Lung (tissue), 12 donors: ENCODE measurements around the gene XPC. TPM values are rescaled to one million over a fixed set of nuclear protein-coding genes. Genes with fewer than 3 reads are reported as not detected.

Source experiments
- ATAC-seq: fragments of 200-7000 bp; cut with Tn5 transposase; one replicate; pipeline ENCODE4 v1.9.1; 2020; ENCODE audit warnings: moderate number of reproducible peaks; ENCODE audit not compliant: insufficient read depth, low FRiP score
- DNase-seq, 3 donors: peaks; one replicate each; pipeline ENCODE4 v3.0.0-alpha.2; 2013 to 2017
- H3K27ac ChIP-seq, 2 donors: one replicate each; pipeline ENCODE4 v1.5.1; 2013; ENCODE audit warnings: mild to moderate bottlenecking in 2 of 2, moderate library complexity in 2 of 2, control low read depth in 1 of 2, inconsistent platforms in 1 of 2, low read depth in 1 of 2, low read length in 1 of 2
- H3K27me3 ChIP-seq, 3 donors: one replicate each; pipeline ENCODE4 v1.5.1; 2013; ENCODE audit warnings: low read length in 2 of 3; ENCODE audit not compliant: control insufficient read depth in 3 of 3, insufficient read depth in 3 of 3
- H3K36me3 ChIP-seq, 4 donors: one replicate each; pipeline ENCODE4 v1.5.1; 2013; ENCODE audit warnings: low read length in 4 of 4, mild to moderate bottlenecking in 1 of 4, moderate library complexity in 1 of 4; ENCODE audit not compliant: control insufficient read depth in 4 of 4, insufficient read depth in 4 of 4
- H3K4me1 ChIP-seq, 5 donors: one replicate each; pipeline ENCODE4 v1.5.1; 2013; ENCODE audit warnings: low read length in 5 of 5, mild to moderate bottlenecking in 2 of 5, moderate library complexity in 1 of 5; ENCODE audit not compliant: control insufficient read depth in 5 of 5, insufficient read depth in 5 of 5
- H3K4me3 ChIP-seq: one replicate; pipeline ENCODE4 v1.5.1; 2013; ENCODE audit warnings: mild to moderate bottlenecking, control low read depth, moderate library complexity
- H3K9ac ChIP-seq, 2 donors: one replicate each; pipeline ENCODE4 v1.5.1; 2013; ENCODE audit warnings: low read length in 2 of 2, control low read depth in 1 of 2; ENCODE audit not compliant: insufficient read depth in 1 of 2
- H3K9me3 ChIP-seq, 4 donors: one replicate each; pipeline ENCODE4 v1.5.1; 2013; ENCODE audit warnings: low read length in 3 of 4, mild to moderate bottlenecking in 1 of 4, moderate library complexity in 1 of 4; ENCODE audit not compliant: control insufficient read depth in 4 of 4, insufficient read depth in 3 of 4
- WGBS, 2 donors: extraction: QIAGEN DNeasy Blood & Tissue Kit; methylation state at CpG; one replicate each; pipeline ENCODE4 v1.1.7; 2013; 5-methylcytosine and 5-hydroxymethylcytosine counted together
- polyA plus RNA-seq, 2 donors: library from polyadenylated mRNA; stranded (reverse); fragments of 200-250 nt; gene quantifications; one replicate each; pipeline ENCODE4 v1.2.1, GENCODE V29; 2013
- total RNA-seq, 2 donors: library from RNA; depleted of rRNA in 1 of 2; stranded (reverse); fragments of >200 nt in 1 of 2; gene quantifications; one replicate each; pipeline ENCODE4 v1.2.1, GENCODE V29; 2014 to 2021
- TF ChIP-seq, protein P1 (sequence below): IDR thresholded peaks from 2 replicates; pipeline ENCODE4 v1.5.1; 2012; ENCODE audit warnings: mild to moderate bottlenecking; ENCODE audit errors: control extremely low read depth, extremely low read depth
- donor health status: control.
- donor health status: control.
- donor health status: Bipolar disorder and iron deficiency.
- donor health status: healthy.
- donor health status: DM: yes; HTN: yes; CAD: no.

The XPC gene
- total and polyA plus RNA-seq, 4 donors, result 16.4 to 31.9 (median 23.7) TPM

DNA sequence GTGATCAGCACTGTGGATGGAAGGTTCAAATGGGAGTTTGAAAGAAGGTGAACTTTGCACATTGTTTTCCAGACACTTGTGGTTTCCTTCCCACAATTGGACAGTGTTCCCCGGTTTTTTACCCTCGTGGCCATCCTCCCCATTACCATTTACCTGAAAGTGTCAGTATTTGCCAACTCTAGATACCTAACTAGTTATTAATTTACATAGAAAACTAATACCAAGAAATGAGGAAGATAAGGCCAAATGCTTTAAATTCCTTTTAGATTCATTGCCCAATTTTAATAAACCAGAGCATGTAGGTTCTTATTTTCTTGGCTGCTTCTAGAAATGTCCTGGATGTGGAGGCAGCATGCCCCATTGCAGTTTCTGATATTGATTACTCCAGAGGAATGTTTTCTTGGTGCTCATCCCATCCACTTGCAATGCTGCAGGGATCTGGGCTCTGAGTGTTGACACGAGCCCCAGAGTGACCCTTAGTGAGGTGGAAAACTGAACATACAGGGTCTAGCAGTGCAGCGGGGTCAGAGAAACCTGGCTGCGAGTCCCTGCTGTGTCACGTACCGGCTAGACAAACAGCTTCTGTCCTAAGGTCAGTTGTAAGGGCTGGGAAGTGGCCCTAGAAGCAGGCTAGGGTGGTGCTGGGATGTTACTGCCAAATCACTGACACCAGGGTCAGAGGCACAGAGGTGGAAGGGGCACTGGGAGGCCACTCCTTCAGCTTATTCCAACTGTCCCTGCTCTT is 23.7 kb upstream of the XPC start:
- no peak overlapping the region for H3K4me3 ChIP-seq
- 48 to 64% methylated on average over 7 of the region's 7 CpGs for WGBS, 2 donors
- no peaks in the 10 kb centered on the region for H3K9me3 ChIP-seq
- ATAC-seq, result no peak
- peaks cover 6 to 12% (median 9%) of the 10 kb centered on the region in 4 donors for H3K36me3 ChIP-seq
- no peak for DNase-seq
- H3K4me1 ChIP-seq, result peaks cover 5 to 17% (median 10%) of the 10 kb centered on the region in 5 donors
- H3K9ac ChIP-seq, result no peak overlapping the region
- no peaks in the 10 kb centered on the region for H3K27me3 ChIP-seq
- TF ChIP-seq, protein P1, sequence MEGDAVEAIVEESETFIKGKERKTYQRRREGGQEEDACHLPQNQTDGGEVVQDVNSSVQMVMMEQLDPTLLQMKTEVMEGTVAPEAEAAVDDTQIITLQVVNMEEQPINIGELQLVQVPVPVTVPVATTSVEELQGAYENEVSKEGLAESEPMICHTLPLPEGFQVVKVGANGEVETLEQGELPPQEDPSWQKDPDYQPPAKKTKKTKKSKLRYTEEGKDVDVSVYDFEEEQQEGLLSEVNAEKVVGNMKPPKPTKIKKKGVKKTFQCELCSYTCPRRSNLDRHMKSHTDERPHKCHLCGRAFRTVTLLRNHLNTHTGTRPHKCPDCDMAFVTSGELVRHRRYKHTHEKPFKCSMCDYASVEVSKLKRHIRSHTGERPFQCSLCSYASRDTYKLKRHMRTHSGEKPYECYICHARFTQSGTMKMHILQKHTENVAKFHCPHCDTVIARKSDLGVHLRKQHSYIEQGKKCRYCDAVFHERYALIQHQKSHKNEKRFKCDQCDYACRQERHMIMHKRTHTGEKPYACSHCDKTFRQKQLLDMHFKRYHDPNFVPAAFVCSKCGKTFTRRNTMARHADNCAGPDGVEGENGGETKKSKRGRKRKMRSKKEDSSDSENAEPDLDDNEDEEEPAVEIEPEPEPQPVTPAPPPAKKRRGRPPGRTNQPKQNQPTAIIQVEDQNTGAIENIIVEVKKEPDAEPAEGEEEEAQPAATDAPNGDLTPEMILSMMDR, result no peak
- H3K27ac ChIP-seq, result no peak overlapping the region

DNA sequence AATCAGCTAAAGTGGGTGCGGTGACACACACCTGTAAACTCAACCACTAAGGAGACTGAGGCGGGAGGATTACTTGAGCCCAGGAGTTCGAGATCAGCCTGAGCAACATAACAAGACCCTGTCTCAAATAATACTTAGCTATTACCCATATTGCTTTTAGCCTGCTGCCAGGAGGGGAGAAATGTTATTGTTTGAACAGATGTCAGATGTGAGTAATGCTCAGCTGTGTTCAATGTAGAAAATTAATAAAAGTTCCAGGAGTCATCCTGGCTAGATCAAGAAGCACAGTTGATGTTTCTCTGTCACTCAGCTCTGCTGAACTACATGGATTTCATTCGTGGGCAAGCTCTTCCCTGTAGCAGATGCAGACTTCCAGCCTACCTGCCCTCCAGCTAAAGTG is 22.4 kb upstream of the XPC start:
- ATAC-seq, result no peak
- TF ChIP-seq, protein P1, result no peak
- H3K27me3 ChIP-seq, result no peaks in the 10 kb centered on the region
- no peak overlapping the region for H3K4me3 ChIP-seq
- 75 to 86% methylated on average over 4 of the region's 4 CpGs for WGBS, 2 donors
- peaks cover 6 to 17% (median 10%) of the 10 kb centered on the region in 4 donors for H3K36me3 ChIP-seq
- no peaks in the 10 kb centered on the region for H3K9me3 ChIP-seq
- H3K4me1 ChIP-seq, result peaks cover 5 to 17% (median 10%) of the 10 kb centered on the region in 5 donors
- no peak for DNase-seq
- H3K27ac ChIP-seq, result no peak overlapping the region
- H3K9ac ChIP-seq, result no peak overlapping the region

- 65 to 89% methylated on average over 4 of the region's 4 CpGs for WGBS, 2 donors
Measured at GRCh38 chr3:14200276-14200675, 21.9 kb upstream of the XPC start.

More at GRCh38 chr3:14200276-14200675, 21.9 kb upstream of the XPC start:
- TF ChIP-seq, protein P1, result no peak
- Histone ChIP-seq H3K9ac (no peak overlapping the region), H3K4me3 (no peak overlapping the region), H3K4me1 (peaks cover 5 to 17% (median 10%) of the 10 kb centered on the region in 5 donors), H3K36me3 (peaks cover 6 to 20% (median 10%) of the 10 kb centered on the region in 4 donors), H3K9me3 (no peaks in the 10 kb centered on the region), H3K27ac (no peak overlapping the region), H3K27me3 (no peaks in the 10 kb centered on the region)
- DNase-seq (no peak), ATAC-seq (no peak)
